Middle frontal gyrus (tissue), 1 donor: ENCODE results near the gene ATAD3A.
"Not testable (repeated sequence)": the region's sequence is repeated elsewhere in the genome, so short reads cannot be mapped to it uniquely, and the experiment has no call there.

Experiments used
- DNase-seq: peaks from one replicate; pipeline ENCODE4 v3.0.0-alpha.2; 2015; ENCODE audit warnings: low spot score; ENCODE audit errors: extremely low spot score

ATAD3A gene

GRCh38 chr1:1489861-1490260, 22.1 kb upstream of the ATAD3A start:
- DNase-seq: no peak

GRCh38 chr1:1490633-1491230, 21.2 kb upstream of the ATAD3A start:
- no peak for DNase-seq

GRCh38 chr1:1491601-1492000, 20.4 kb upstream of the ATAD3A start:
- DNase-seq: no peak

GRCh38 chr1:1494311-1494710, 17.7 kb upstream of the ATAD3A start:
- not testable (repeated sequence) for DNase-seq

- DNase-seq: not testable (repeated sequence)
Measured at GRCh38 chr1:1495461-1495975, 16.4 kb upstream of the ATAD3A start.

GRCh38 chr1:1504777-1505365, 7.1 kb upstream of the ATAD3A start:
- DNase-seq: not testable (repeated sequence)

GRCh38 chr1:1505366-1505798, 6.6 kb upstream of the ATAD3A start:
- DNase-seq: not testable (repeated sequence)

- not testable (repeated sequence) for DNase-seq
Measured at GRCh38 chr1:1505801-1506200, 6.2 kb upstream of the ATAD3A start.

- no peak for DNase-seq
Measured at GRCh38 chr1:1507305-1507704, 4.7 kb upstream of the ATAD3A start.

- DNase-seq: not testable (repeated sequence)
Measured at GRCh38 chr1:1508775-1509464, 3.0 kb upstream of the ATAD3A start.

- DNase-seq: not testable (repeated sequence)
Measured at GRCh38 chr1:1509465-1509850, 2.5 kb upstream of the ATAD3A start.

GRCh38 chr1:1510912-1511532, 940 bp upstream of the ATAD3A start:
- DNase-seq: no peak

GRCh38 chr1:1512425-1512824, 463 bp downstream of the ATAD3A start:
- not testable (repeated sequence) for DNase-seq

GRCh38 chr1:1513675-1514074, 1.7 kb downstream of the ATAD3A start:
- not testable (repeated sequence) for DNase-seq

GRCh38 chr1:1514376-1514775, 2.4 kb downstream of the ATAD3A start:
- DNase-seq: not testable (repeated sequence)

- not testable (repeated sequence) for DNase-seq
Measured at GRCh38 chr1:1516923-1517322, 5.0 kb downstream of the ATAD3A start.

GRCh38 chr1:1517973-1518620, 6.1 kb downstream of the ATAD3A start:
- DNase-seq: no peak

- DNase-seq: not testable (repeated sequence)
Measured at GRCh38 chr1:1518621-1519007, 6.7 kb downstream of the ATAD3A start.

GRCh38 chr1:1519805-1520505, 8.0 kb downstream of the ATAD3A start:
- not testable (repeated sequence) for DNase-seq

GRCh38 chr1:1521331-1521730, 9.4 kb downstream of the ATAD3A start:
- no peak for DNase-seq

- DNase-seq: not testable (repeated sequence)
Measured at GRCh38 chr1:1522536-1522935, 10.6 kb downstream of the ATAD3A start.
